Stimulated activated CD8-positive, alpha-beta memory T cell treated with anti-CD3 and anti-CD28 coated beads, Interleukin-7, amount 100 ng/mL, for 48 hours (primary cell): ENCODE data around the gene DAPK2.

Experiments
- DNase-seq, 2 donors: peaks; one replicate each; pipeline ENCODE4 v3.0.0-alpha.2; 2020; ENCODE audit warnings: low read depth in 1 of 2; ENCODE audit errors: extremely low read depth in 1 of 2

The DAPK2 gene

DNA sequence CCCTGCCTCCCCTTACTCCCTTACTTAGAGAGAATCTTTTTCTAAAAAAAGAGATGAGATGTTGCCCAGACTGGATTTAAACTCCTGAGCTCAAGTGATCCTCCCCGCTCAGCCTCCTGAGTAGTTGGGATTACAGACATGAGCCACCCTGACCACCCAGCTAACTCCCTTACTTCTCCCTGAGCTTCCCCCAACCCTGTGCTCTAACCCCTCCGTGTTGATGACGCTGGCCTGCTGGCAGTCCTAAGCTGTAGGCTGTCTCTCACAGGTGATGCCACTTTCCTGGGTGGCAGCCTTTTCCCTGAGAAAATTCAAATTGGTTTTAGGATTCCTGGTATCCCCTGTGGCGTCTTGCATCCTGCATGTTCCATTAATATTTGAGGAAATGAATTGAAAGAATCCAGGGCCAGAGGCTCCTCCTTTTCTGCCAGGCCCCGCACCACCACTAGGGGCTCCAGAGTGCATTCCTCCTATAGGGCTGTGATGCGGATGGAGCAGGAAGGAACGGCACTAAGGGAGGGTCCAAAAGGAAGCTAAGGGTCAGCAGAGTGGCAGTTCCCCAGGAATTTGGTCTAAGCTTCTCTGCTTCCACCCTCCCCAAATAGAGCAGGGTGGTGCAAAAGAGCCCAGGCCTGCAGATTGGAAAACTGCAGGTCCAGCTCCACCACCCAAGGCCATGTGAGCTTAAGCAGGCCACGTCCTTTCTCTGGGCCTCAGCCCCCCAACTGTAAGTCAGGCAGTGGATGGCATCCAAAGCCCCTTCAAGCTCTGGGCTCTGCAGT is 101.1 kb downstream of the DAPK2 start:
- DNase-seq: peak; percentile 25 to 38

GRCh38 chr15:63944681-63944955 is 101.7 kb downstream of the DAPK2 start:
- no peak for DNase-seq

DNA sequence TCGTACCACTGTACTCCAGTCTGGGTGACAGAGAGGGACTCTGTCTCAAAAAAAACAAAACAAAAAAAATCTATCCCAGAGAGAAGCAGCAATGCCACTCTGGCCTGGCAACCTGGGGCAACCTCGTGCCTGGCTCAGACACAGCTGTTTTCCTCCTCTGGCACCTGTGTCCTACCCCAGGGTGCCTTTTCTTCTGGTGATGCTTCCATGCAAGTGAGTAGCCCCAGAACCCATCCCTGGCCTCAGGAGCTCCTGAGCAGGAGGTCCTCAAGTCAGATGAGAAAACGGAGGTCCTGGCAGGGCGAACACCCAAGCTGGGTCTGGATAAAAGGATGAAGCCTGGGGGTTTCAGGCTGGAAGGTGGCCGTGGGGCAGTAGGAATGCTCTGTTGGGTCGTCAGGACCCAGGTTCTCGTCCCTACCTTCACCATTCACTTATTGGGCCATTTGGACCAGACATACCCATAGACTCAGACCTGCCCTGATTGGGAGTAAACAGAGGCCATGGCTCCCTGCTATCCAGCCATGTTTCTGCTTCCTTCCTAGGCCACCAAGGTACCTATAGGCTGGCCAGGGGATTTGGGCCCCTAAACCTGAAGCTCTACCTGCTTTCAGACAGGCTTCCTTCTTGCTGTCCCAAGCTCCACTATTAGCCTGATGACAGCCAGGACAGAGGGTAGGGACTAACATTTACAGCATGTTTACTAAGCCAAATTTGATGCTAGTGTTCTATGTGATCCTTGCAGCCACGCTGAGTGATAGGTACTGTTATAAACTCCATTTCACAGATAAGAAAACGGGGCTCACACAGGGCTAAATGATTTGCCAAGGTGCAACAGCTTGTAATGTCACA is 102.2 kb downstream of the DAPK2 start:
- no peak for DNase-seq

DNA sequence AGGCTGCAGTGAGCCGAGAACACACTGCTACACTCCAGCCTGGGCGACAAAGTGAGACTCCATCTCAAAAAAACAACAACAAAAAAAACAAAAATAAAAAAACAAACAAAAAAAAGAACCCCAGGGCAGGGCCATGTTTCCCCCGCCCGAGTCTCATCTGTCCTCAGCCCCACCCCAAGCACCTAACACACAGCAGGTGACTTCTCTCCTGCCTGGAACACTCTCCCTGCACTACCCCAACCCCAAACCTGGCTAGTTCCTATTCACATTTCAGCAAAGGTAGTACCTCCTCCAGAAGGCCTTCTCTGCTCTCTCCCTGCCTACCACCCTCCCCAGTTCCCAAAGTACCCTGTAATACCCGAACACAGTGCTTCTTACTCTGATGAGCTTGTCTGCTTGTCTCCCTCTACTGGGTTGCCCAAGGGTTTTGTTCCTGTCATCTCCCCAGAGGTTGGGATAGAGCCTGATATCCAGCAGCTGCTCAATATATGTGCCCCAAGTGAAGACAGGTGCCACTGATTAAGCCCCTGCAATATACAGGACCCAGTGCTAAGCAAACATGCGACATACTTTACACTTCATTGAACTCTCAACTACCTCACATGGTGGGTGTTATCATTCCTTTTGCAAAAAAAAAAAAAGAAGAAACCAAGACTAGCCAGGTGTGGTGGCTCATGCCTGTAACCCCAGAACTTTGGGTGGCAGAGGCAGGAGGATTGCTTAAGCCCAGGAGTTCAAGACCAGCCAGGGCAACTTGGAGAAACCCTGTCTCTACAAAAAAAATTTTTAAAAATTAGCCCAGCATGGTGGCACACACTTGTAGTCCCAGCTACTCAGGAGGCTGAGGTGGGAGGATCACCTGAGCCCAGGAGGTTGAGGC is 103.6 kb downstream of the DAPK2 start:
- DNase-seq: no peak

GRCh38 chr15:63941698-63942465 is 104.4 kb downstream of the DAPK2 start:
- DNase-seq: no peak

- no peak for DNase-seq
Observed at GRCh38 chr15:63940966-63941620, 105.2 kb downstream of the DAPK2 start.

DNA sequence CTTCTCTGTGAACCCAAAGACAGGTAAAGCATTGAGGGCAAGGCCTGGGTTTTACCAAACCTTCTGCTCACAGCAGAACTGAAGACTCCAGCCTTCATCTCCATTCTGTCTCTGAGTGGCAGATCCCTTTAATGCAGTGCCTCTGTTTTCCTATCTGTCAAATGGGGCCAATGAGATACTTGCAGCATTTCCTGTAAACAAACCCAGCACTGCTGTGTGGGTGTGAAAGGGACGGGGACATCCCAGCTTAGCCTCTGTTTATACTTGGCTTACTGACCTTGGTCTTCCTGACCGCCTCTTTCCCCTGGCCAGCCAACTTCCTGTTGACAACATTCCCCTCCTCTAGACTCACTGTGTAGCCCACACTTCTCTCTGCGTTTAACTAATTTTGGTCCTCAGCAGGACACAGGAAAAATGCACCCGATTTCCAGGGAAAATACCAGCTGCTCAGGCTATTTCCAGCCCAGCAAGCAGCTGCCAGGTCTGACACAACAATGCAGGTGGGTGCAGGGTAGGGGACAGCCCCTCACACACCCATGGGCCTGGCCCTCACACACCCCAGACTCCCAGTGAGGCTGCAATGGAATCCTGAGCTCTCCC is 106.7 kb downstream of the DAPK2 start:
- DNase-seq: no peak

DNA sequence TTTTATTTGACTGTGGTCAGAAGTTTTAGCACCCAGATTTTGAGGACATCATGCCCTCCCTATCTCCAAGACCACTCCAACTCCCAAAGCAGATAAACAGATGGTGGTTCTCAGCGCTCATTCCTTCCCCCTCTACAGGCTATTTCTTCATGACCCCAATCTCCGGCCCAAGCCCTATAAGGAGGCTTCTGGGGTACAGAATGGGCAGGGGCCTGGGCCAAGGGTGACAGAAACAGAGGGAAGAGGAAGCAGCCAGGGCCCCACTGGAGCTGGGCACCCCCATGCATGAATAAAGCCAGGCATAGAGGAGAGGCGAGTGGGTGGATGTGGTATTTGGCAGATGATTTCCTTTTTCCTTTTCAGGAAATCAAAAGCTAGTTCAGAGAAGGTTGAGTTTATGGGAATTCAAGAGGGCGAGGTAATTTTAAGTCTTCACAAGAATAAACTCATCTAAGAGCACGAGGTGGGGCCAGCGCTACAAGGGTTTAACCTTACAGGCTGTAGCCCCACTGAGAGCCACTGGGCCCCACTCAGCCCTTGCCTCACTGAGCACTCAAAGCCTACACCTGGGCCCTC is 107.7 kb downstream of the DAPK2 start:
- DNase-seq: peak in 1 of 2 donors; percentile 11

DNA sequence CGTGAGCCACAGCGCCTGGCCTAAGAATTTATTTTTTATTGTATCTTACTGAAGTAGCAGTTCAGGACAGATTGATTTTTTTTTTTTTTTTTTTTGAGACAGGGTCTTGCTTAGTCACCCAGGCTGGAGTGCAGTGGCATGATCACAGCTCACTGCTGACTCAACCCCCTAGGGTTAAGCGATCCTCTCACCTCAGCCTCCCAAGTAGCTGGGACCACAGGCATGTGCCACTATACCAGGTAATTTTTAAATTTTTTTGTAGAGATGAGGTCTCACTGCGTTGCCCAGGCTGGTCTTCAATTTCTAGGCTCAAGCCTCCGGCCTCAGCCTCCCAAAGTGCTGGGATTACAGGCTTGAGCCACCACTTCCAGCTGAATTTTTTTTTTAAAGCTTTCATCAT is 112.8 kb downstream of the DAPK2 start:
- peak in 1 of 2 donors; percentile 27 for DNase-seq

- DNase-seq: no peak
Observed at GRCh38 chr15:63931556-63931955, 114.7 kb downstream of the DAPK2 start.

GRCh38 chr15:63930034-63930433 is 116.3 kb downstream of the DAPK2 start:
- DNase-seq: no peak

DNA sequence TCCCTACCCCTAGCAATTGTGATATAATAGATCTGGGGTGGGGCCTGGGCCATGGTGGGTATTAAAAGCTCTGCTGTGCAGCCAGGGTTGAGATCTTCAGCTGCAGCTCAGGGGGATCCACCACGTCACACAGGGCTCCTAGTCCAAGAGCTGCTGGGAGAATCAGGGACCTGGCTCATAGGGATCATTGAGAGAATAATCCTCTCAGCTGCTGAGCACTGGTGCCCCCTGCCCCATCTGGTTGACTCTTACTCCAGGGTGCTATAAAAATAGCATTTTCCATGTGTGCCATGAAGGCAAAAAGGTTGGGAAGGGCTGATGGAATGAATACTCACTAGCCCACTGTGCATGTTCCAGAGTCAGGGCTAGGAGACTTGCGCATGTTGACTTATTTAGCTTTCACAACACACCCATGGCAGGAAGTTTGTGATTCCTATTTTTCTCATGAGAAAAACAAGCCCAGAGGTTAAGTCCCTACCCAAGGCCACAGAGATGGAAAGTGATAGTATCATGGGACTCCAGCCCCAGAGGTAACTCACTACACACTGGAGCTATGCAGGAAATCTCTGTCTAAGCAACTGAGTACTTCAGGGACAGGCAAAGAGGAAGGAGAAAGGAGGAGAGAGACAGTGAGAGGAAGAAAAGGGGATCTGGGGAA is 118.0 kb downstream of the DAPK2 start:
- DNase-seq: no peak

- no peak for DNase-seq
Observed at GRCh38 chr15:63923993-63924950, 122.0 kb downstream of the DAPK2 start.

DNA sequence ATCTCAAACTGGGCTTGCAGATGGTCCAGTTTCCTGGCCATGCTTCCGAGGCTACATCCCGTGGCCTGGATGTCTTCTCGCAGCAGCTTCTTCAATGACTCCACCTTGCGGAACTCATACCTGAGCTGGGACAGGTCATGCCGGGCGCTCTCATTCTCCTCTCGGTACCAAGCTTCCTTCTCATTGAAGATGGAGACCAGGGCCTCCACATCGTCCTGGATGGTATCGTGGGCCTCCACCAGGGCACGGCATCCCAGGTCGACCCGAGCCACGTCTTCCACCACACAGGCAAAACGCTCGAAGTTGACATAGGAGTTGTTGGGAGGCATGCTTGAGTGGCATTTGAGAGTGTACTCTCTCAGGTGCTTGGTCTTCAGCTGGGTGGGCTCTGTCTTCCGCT is 123.4 kb downstream of the DAPK2 start:
- no peak for DNase-seq

DNA sequence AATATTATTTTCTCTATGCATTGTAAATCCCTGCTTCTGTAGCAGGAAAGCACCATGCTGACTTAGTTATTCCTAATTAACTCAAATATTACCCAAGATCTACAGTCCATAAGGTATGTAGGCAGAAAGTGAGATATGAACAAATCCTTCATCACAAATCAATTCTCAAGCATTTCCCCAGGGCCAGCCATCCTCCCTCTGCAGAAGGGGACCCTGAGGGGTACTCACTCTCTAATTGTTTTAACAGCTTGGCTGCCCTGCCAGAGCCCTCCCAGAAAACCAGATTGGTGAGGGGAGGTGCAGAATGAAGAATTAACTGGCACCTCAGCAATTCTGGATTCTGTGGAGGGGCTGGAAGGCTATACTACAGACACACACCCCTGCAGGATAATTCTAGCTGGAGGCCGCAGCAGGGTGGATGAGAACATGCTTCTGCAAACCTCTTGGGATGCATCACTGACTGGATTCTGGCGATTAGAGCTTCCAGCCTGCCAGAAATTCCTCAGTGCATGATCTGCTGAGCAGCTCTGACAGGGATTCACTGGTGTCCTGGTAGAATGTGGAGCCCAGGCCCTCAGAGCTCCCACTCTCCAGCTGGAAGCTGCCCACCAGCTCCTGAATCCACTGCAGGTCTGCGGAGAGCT is 123.9 kb downstream of the DAPK2 start:
- no peak for DNase-seq

DNA sequence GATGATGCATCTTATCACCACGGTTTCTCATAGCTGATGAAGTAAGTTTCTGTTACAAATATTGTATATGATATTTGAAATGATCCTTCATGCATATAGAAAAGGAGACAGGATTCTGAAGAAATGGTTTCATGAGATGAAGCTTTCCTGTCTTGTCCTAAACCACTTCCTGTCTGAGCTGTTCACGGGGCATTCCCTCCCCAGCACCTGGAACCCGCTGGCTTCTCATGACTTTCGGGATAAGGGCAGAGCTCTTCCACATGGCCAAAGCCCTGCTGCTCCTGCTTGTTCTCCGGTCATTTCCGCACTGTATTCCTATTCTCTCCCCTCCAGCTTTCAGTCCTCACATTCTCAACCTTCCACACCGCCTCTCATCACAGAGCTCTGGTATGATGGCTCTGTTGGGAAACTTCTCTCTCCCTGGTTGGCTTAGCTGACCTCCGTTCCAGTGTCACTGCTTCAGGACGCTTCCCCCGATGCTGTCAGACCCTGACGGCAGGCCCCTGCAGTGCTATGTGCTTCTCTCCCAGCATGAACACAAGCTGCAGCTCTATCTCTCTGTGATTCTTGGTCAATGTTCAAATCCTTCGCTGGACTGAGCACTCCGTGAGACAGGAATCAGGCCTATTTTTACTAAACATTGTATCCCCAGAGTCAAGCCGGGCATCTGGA is 125.6 kb downstream of the DAPK2 start:
- DNase-seq: no peak

DNA sequence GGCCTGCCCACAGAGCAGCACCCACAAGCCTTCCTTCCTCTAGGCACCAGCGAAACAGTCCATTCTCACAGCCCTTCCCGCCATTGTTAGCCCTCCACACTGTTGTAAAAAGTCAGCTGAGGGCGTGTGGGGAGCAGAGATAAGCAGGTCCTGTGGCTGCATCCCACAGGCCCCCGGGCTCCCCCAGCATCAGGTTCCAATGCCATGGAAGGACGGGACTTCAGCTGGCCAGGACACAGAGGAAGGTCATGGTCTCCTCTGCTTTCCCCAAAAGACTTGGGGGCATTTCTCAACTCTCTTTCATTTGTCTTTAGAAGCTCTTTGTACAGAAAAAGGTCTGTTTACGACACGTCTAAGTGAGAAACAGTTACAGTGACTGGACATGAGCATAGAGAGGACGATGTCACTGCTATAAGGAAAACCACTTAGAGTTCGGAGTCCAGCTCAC is 127.4 kb downstream of the DAPK2 start:
- no peak for DNase-seq
